Measurements from ENCODE around the gene ZNF345. TPM values are rescaled to one million over a fixed set of nuclear protein-coding genes. Genes with fewer than 3 reads are reported as not detected.

ZNF345 gene
- total and polyA plus RNA-seq, 2 experiments from 2014 or later, result 5.5 to 5.7 TPM

- TF ChIP-seq ZNF462 (CRISPR knock-in tag; IDR thresholded peaks at IDR 0.05) (no peak), ZNF331 (CRISPR knock-in tag; IDR thresholded peaks at IDR 0.05; ENCODE audit: low read depth) (no peak), ETS1 (IDR thresholded peaks at IDR 0.05) (no peak), EZH2phosphoT487 (IDR thresholded peaks at IDR 0.05; ENCODE audit: unreplicated experiment) (no peak), CREB1 (CRISPR knock-in tag; IDR thresholded peaks at IDR 0.05; ENCODE audit: low read depth) (no peak)
These were observed 26.6 kb downstream of the ZNF345 start (continued) for GRCh38 chr19:36876993-36877938.

GRCh38 chr19:36891768-36892357 lies 41.2 kb downstream of the ZNF345 start:
- no peak overlapping the region for H2AFZ ChIP-seq
- H3K27me3 ChIP-seq (ENCODE audit: insufficient read depth), result no peaks in the 10 kb centered on the region
- Mint-ChIP-seq H3K4me1 (no peaks in the 10 kb centered on the region), H3K27ac (no peak overlapping the region), H3K27me3 (ENCODE audit: insufficient read depth, low read depth, poor library complexity) (peaks cover 7% of the 10 kb centered on the region), H3K4me3 (no peak overlapping the region), H3K36me3 (ENCODE audit: low read depth) (peaks cover 92% of the 10 kb centered on the region), H3K9me3 (peaks cover 97% of the 10 kb centered on the region)
- peaks cover 75% of the 10 kb centered on the region for H3K36me3 ChIP-seq (ENCODE audit: insufficient read depth)
- H4K20me1 ChIP-seq (replicated peaks; ENCODE audit: insufficient read depth), result no peaks in the 10 kb centered on the region
- no peaks in the 10 kb centered on the region for H3K79me2 ChIP-seq (replicated peaks; ENCODE audit: insufficient read depth)
- DNase-seq (ENCODE audit: low spot score) (peak; percentile 3), ATAC-seq (no peak)
- H3K4me3 ChIP-seq, result no peak overlapping the region; the same call in 1 of the 2 replicates
- H3K9me2 ChIP-seq (ENCODE audit: insufficient read depth), result no peaks in the 10 kb centered on the region
- no peak overlapping the region for H3K27ac ChIP-seq (ENCODE audit: low read depth)
- H3K4me1 ChIP-seq (ENCODE audit: insufficient read depth), result no peaks in the 10 kb centered on the region
- no peaks in the 10 kb centered on the region for H3F3A ChIP-seq (replicated peaks; ENCODE audit: low read depth)
- no peak overlapping the region for H3K4me2 ChIP-seq
- TF ChIP-seq ZNF462 (CRISPR knock-in tag; IDR thresholded peaks at IDR 0.05), result no peak
- TF ChIP-seq EZH2 (IDR thresholded peaks at IDR 0.05; ENCODE audit: low read depth, unreplicated experiment), result no peak

All from GM23338 (cell line).